H9 (cell line): ENCODE results near the gene PIGX. TPM values are rescaled to one million over a fixed set of nuclear protein-coding genes. Genes with fewer than 3 reads are reported as not detected.

Experiments
- DNase-seq: peaks from one replicate; pipeline ENCODE4 v3.0.0-alpha.2; 2017
- H2AFZ ChIP-seq: one replicate; pipeline ENCODE4 v1.6.1; 2013; ENCODE audit warnings: mild to moderate bottlenecking, low read length, control low read depth, moderate library complexity
- H2AK5ac ChIP-seq: 2 replicates; pipeline ENCODE4 v1.6.1; 2013; ENCODE audit warnings: low read length, control low read depth, mixed read lengths; ENCODE audit not compliant: insufficient read length
- H2BK120ac ChIP-seq: one replicate; pipeline ENCODE4 v1.6.1; 2013; ENCODE audit warnings: low read depth, mild to moderate bottlenecking, low read length, control low read depth, inconsistent platforms; ENCODE audit not compliant: poor library complexity, severe bottlenecking
- H2BK12ac ChIP-seq: 2 replicates; pipeline ENCODE4 v1.6.1; 2013; ENCODE audit warnings: low read length, control low read depth, mixed read lengths, low read depth; ENCODE audit not compliant: insufficient read length
- H2BK15ac ChIP-seq: 2 replicates; pipeline ENCODE4 v1.6.1; 2013; ENCODE audit warnings: low read depth, low read length, control low read depth
- H2BK20ac ChIP-seq: one replicate; pipeline ENCODE4 v1.6.1; 2013; ENCODE audit warnings: low read depth, mild to moderate bottlenecking, low read length, control low read depth, inconsistent platforms; ENCODE audit not compliant: poor library complexity, severe bottlenecking
- H2BK5ac ChIP-seq: 2 replicates; pipeline ENCODE4 v1.6.1; 2013; ENCODE audit warnings: low read length, control low read depth, mixed read lengths; ENCODE audit not compliant: insufficient read length
- H3K14ac ChIP-seq: 2 replicates; pipeline ENCODE4 v1.6.1; 2013; ENCODE audit warnings: low read length, control low read depth; ENCODE audit not compliant: insufficient read depth
- H3K18ac ChIP-seq: 2 replicates; pipeline ENCODE4 v1.6.1; 2013; ENCODE audit warnings: low read depth, mild to moderate bottlenecking, mixed read lengths, low read length, control low read depth; ENCODE audit not compliant: insufficient read length
- H3K23ac ChIP-seq: 2 replicates; pipeline ENCODE4 v1.6.1; 2013; ENCODE audit warnings: low read length, control low read depth, mixed read lengths, low read depth; ENCODE audit not compliant: insufficient read length
- H3K23me2 ChIP-seq: 2 replicates; pipeline ENCODE4 v1.6.1; 2013; ENCODE audit warnings: low read depth, mild to moderate bottlenecking, mixed read lengths, low read length, control low read depth; ENCODE audit not compliant: insufficient read length, poor library complexity, severe bottlenecking
- H3K27ac ChIP-seq: 2 replicates; pipeline ENCODE4 v1.5.1; 2013; ENCODE audit warnings: low read length, control low read depth, mixed read lengths, low read depth; ENCODE audit not compliant: insufficient read length
- H3K27me3 ChIP-seq: 2 replicates; pipeline ENCODE4 v1.6.1; 2013; ENCODE audit warnings: low read length, control low read depth, inconsistent platforms; ENCODE audit not compliant: insufficient read depth
- H3K4ac ChIP-seq: 2 replicates; pipeline ENCODE4 v1.6.1; 2013; ENCODE audit warnings: low read depth, mild to moderate bottlenecking, control low read depth, inconsistent platforms, low read length, moderate library complexity
- H3K4me1 ChIP-seq: 2 replicates; pipeline ENCODE4 v1.6.1; 2013; ENCODE audit warnings: low read length, control low read depth, inconsistent platforms; ENCODE audit not compliant: insufficient read depth
- H3K4me2 ChIP-seq: 2 replicates; pipeline ENCODE4 v1.6.1; 2013; ENCODE audit warnings: low read length, control low read depth, mixed read lengths; ENCODE audit not compliant: insufficient read length, insufficient read depth
- H3K56ac ChIP-seq: 2 replicates; pipeline ENCODE4 v1.6.1; 2013; ENCODE audit warnings: low read depth, mild to moderate bottlenecking, mixed read lengths, low read length, control low read depth; ENCODE audit not compliant: insufficient read length
- H3K79me1 ChIP-seq: 2 replicates; pipeline ENCODE4 v1.6.1; 2013; ENCODE audit warnings: low read depth, mild to moderate bottlenecking, moderate library complexity, low read length, control low read depth, inconsistent platforms; ENCODE audit not compliant: insufficient read depth, poor library complexity, severe bottlenecking
- H3K79me2 ChIP-seq: 2 replicates; pipeline ENCODE4 v1.6.1; 2013; ENCODE audit warnings: low read length, control low read depth, inconsistent platforms; ENCODE audit not compliant: insufficient read depth
- H3K9ac ChIP-seq: 2 replicates; pipeline ENCODE4 v1.6.1; 2013; ENCODE audit warnings: low read length, control low read depth, mixed read lengths; ENCODE audit not compliant: insufficient read length; ENCODE audit errors: extremely low read depth
- H3K9me3 ChIP-seq: one replicate; pipeline ENCODE4 v1.6.1; 2013; ENCODE audit warnings: low read depth, low read length, inconsistent platforms; ENCODE audit not compliant: control insufficient read depth
- H3T11ph ChIP-seq: one replicate; pipeline ENCODE4 v1.6.1; 2013; ENCODE audit warnings: mild to moderate bottlenecking, low read length, control low read depth, inconsistent platforms
- H4K20me1 ChIP-seq: one replicate; pipeline ENCODE4 v1.6.1; 2013; ENCODE audit not compliant: control insufficient read depth, insufficient read length, insufficient read depth
- H4K5ac ChIP-seq: 2 replicates; pipeline ENCODE4 v1.6.1; 2013; ENCODE audit warnings: low read depth, mild to moderate bottlenecking, mixed read lengths, low read length, control low read depth; ENCODE audit not compliant: insufficient read length
- H4K8ac ChIP-seq: replicated peaks from 2 replicates; pipeline ENCODE4 v1.6.1; 2013; ENCODE audit warnings: low read length, control low read depth, mixed read lengths, low read depth; ENCODE audit not compliant: insufficient read length
- H4K91ac ChIP-seq: 2 replicates; pipeline ENCODE4 v1.6.1; 2013; ENCODE audit warnings: low read depth, mild to moderate bottlenecking, moderate library complexity, mixed read lengths, low read length, control low read depth; ENCODE audit not compliant: insufficient read length
- H3K27ac Mint-ChIP-seq, 3 experiments: 2 replicates in 2 of 3; 3 replicates in 1 of 3; pipeline ENCODE4 v1.8.0; 2020 to 2021; ENCODE audit warnings: mixed read lengths in 3 of 3, mild to moderate bottlenecking in 1 of 3, moderate library complexity in 1 of 3
- H3K27me3 Mint-ChIP-seq: 2 replicates; pipeline ENCODE4 v1.8.0; 2021; ENCODE audit warnings: low read depth, mild to moderate bottlenecking, moderate library complexity, mixed read lengths
- H3K36me3 Mint-ChIP-seq, 3 experiments: 2 replicates in 2 of 3; 3 replicates in 1 of 3; pipeline ENCODE4 v1.8.0; 2020 to 2021; ENCODE audit warnings: low read depth in 3 of 3, mixed read lengths in 3 of 3; ENCODE audit not compliant: insufficient read depth in 1 of 3
- H3K4me1 Mint-ChIP-seq, 2 experiments: 2 replicates each; pipeline ENCODE4 v1.8.0; 2020; ENCODE audit warnings: mixed read lengths in 2 of 2
- H3K4me3 Mint-ChIP-seq, 2 experiments: 2 replicates in 1 of 2; 3 replicates in 1 of 2; pipeline ENCODE4 v1.8.0; 2020 to 2021; ENCODE audit warnings: mild to moderate bottlenecking in 2 of 2, mixed read lengths in 2 of 2, moderate library complexity in 1 of 2
- H3K9me3 Mint-ChIP-seq, 2 experiments: 2 replicates in 1 of 2; 3 replicates in 1 of 2; pipeline ENCODE4 v1.8.0; 2020; ENCODE audit warnings: mild to moderate bottlenecking in 2 of 2, mixed read lengths in 2 of 2, moderate library complexity in 1 of 2
- WGBS: extraction: QIAGEN DNeasy Blood & Tissue Kit; methylation state at CpG from one replicate; pipeline ENCODE4 v1.1.7; 2013; ENCODE audit warnings: missing lambda C conversion rate, low lambda C conversion rate, mixed read lengths; ENCODE audit not compliant: insufficient read length; ENCODE audit errors: extremely low coverage; 5-methylcytosine and 5-hydroxymethylcytosine counted together
- total RNA-seq: library from RNA; stranded (reverse); gene quantifications from 2 replicates; pipeline ENCODE4 v1.2.1, GENCODE V29; 2021
- TF ChIP-seq, protein P1 (sequence below): fragments of 200-600 bp; sonication (generic); conservative IDR thresholded peaks from 3 replicates; pipeline ENCODE4 v1.8.0; 2021; ENCODE audit warnings: antibody characterized with exemption, mild to moderate bottlenecking

The PIGX gene
- total RNA-seq, 1 experiment from 2014 or later, result 20.0 TPM

DNA sequence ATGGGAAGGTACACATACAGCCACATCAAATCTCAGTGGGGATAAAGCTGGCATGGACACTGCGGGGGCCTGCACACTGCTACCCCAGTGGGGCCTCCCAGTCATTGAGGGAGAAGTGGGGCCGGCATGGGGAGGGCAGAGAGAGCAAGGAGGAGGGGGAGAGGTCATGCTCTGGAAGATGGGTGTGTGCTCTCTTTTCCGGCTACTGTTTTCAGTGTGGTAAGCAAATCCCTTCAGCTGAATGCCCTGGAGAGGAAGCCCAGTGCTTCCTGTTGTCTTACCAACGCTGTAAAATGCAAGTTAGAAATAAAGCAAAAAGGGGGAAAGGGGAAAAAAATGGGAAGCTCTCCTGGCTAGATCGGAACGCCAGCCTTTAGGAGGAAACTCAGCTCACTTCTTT, 41.8 kb upstream of the PIGX start:
- no peak overlapping the region for H2AFZ ChIP-seq
- WGBS, result no CpG with 5 or more reads among the region's 6 CpGs

More for the DNA sequence above, 41.8 kb upstream of the PIGX start:
- H3K4me1 ChIP-seq, result peaks cover 3% of the 10 kb centered on the region; the same call in 1 of the 2 replicates
- no peak overlapping the region for H3K27ac ChIP-seq
- H3K4me2 ChIP-seq, result no peak overlapping the region
- no peak overlapping the region for H4K91ac ChIP-seq
- H3K4me1 Mint-ChIP-seq, result peaks cover 21 to 22% of the 10 kb centered on the region in 2 experiments
- H3K18ac ChIP-seq, result no peak overlapping the region
- no peak overlapping the region for H3K14ac ChIP-seq
- H4K5ac ChIP-seq, result no peak overlapping the region
- peak overlapping the region; percentile 48 to 93 (median 80) for H3K27ac Mint-ChIP-seq
- H3K27me3 Mint-ChIP-seq, result peaks cover 6% of the 10 kb centered on the region
- H3K4ac ChIP-seq, result no peak overlapping the region
- H3T11ph ChIP-seq, result no peak overlapping the region
- no peak overlapping the region for H2BK20ac ChIP-seq
- no peak overlapping the region for H2AK5ac ChIP-seq
- no peaks in the 10 kb centered on the region for H3K79me1 ChIP-seq
- H4K20me1 ChIP-seq, result no peaks in the 10 kb centered on the region
- H4K8ac ChIP-seq, result no peak overlapping the region
- no peak overlapping the region for H2BK5ac ChIP-seq
- H2BK15ac ChIP-seq, result no peak overlapping the region
- peaks cover 0 to 2% (median 0%) of the 10 kb centered on the region in 3 experiments; a peak in 2 of 7 replicates for H3K36me3 Mint-ChIP-seq
- no peak overlapping the region for H3K9ac ChIP-seq
- no peaks in the 10 kb centered on the region for H3K79me2 ChIP-seq
- peaks cover 0 to 4% of the 10 kb centered on the region in 2 experiments; a peak in 1 of 5 replicates for H3K9me3 Mint-ChIP-seq
- no peaks in the 10 kb centered on the region for H3K9me3 ChIP-seq
- no peaks in the 10 kb centered on the region for H3K23me2 ChIP-seq
- DNase-seq, result no peak
- H3K27me3 ChIP-seq, result no peaks in the 10 kb centered on the region
- H3K4me3 Mint-ChIP-seq, result no peak overlapping the region
- TF ChIP-seq, protein P1, sequence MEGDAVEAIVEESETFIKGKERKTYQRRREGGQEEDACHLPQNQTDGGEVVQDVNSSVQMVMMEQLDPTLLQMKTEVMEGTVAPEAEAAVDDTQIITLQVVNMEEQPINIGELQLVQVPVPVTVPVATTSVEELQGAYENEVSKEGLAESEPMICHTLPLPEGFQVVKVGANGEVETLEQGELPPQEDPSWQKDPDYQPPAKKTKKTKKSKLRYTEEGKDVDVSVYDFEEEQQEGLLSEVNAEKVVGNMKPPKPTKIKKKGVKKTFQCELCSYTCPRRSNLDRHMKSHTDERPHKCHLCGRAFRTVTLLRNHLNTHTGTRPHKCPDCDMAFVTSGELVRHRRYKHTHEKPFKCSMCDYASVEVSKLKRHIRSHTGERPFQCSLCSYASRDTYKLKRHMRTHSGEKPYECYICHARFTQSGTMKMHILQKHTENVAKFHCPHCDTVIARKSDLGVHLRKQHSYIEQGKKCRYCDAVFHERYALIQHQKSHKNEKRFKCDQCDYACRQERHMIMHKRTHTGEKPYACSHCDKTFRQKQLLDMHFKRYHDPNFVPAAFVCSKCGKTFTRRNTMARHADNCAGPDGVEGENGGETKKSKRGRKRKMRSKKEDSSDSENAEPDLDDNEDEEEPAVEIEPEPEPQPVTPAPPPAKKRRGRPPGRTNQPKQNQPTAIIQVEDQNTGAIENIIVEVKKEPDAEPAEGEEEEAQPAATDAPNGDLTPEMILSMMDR, result no peak
- H2BK120ac ChIP-seq, result no peak overlapping the region
- H3K23ac ChIP-seq, result no peak overlapping the region
- no peak overlapping the region for H2BK12ac ChIP-seq
- no peak overlapping the region for H3K56ac ChIP-seq
